Colon (tissue), 2 donors: ENCODE results near the gene CDX2.

ENCODE experiments used
- FAIRE-seq: peaks from 2 replicates; lab custom pipeline; 2012; peaks lifted over from hg19 to GRCh38; lab: Jason Lieb, UNC
- donor health status: control.
- donor health status: control.

CDX2 gene

DNA sequence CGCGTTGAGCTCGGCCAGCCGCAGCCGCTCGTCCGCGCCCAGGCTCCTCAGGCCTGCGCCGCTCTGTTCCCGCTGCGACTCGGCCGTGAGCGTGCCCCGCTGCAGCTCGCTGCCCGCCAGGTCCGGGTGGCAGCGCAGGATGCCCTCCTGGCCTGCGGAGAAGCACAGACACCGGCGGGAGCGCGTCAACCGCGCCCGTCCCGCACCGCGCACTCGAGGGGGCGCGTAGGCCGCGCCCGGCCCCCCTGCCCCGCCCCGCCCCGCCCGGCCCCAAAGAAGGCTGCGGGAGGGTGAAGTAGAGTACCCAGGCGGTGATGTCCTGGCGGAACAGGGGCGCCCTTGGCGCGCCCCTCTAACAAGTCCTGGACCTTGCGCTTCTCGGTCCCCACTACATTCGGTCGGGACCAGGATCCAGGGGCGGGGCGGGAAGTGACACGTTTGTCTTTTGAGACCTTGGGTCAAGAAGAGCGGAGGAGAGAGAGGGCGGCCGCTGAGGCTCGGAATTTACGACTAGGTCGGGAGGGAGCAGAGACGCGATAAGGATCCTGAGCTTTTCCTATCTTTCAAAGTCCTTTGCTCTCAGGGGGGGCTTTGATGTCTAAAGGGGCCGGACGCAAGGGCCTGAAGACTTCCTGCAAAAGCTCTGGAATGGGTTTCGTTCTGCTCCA lies 9.3 kb upstream of the CDX2 start:
- no peak for FAIRE-seq

DNA sequence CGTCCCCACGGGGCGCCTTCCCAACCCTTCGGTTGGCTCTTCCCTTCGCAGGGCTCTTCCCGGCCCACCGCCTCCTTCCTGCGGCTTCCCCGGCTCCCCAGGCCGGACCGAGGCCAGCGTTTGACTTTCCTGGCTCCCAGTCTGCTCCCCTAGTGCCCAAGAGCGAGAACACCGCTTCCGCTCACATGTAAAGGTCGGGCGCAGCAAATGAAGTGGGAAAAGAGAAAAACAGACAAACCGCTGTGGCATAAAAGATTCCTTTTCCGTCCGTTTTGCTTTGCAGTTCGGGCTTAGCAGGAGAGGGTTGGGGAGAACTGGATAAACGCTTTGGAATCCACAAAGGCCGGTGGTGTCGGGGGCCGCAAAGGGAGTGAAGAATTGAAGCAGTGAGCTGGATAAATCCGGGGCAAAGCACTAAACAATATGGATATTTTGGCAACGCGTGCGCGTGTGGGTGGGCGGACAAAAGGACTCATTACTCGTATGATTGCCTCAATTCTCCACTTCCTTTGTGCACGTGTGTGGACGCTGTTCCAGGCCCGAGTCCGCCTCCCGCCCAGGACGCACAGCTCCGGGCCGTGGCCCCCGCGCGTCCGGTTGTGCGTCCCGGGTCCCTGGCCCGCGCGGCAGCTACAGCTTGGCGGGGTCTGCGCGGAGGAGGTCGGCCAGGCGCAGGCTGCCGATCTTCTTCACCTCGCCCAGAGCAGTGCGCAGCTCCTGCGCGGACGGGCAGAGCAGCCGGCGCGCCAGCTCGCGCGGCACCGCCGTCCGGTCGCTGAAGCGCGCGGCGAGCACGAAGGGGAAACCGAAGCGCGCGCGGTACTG lies 8.6 kb upstream of the CDX2 start:
- no peak for FAIRE-seq

DNA sequence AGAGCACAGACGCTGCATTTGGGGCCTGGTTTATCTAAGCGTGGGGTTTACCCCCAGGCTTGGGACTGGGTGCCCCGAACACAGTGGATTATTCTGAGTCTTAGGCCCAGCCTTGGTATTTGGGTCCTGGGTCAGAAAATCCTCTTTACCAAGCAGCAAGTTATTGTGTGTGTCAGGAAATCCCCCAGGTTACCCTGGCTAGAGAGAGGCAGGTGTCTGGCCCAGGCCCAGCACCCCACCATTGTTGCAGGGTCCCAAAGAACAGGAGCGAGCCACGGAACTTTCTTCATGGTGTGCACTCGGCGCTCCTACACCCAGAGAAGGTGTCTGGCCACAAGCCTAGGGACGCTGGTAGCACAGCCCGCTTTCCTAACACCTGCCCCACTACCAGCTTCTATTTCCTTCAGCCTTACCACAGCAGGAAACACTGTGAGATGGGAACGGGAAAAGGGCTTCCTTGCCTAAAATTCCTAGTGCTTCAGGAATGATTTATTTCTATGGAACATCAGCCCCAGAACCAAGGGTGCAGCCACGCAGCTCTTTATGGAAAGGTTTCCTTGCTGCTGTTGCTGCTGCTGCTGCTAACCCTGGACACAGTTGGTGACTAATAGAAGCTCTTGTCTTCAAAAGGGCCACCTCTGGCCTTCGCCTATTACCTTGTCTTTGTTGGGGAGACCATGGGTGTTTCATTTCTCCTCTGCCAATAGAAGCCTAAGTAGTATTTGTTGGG lies 7.4 kb upstream of the CDX2 start:
- no peak for FAIRE-seq

DNA sequence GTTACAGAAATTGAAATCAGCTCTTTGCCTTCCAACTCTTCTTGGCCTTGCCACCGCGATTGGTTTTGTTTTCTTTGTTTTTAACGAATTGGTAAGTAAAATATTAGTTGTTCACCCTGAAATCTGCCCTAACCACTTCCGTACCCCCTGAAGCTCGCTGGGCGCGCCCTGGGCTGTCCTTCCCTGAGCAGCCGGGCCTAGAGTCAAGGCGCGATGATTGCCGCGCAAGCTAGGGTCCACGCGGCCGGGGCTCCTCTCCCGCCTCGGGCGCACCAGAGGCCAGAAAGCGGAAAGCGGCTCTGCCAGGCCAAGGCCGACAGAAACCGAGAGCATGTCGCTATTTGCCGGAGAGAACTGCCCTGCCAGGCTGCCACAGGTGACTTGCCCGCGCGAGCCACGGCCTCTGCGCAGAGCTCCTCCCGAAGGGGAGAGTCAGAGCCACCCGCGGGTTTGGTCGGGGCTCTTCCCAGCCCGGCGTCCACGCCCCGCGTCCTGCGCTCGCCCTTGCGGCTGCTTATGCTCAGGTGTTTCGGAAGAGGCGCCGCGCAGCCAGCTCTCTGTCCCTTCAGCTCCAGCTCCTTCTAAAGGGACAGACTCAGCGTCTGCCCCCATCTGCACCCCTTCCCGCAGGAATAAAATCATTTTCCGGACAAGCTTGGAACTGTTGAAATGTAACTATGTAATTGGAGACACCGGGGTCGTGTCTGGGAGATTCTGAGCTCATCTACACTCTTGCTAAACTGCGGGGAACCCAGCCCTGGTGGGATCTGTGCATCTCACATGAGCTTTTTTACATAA lies 6.6 kb upstream of the CDX2 start:
- FAIRE-seq: no peak

DNA sequence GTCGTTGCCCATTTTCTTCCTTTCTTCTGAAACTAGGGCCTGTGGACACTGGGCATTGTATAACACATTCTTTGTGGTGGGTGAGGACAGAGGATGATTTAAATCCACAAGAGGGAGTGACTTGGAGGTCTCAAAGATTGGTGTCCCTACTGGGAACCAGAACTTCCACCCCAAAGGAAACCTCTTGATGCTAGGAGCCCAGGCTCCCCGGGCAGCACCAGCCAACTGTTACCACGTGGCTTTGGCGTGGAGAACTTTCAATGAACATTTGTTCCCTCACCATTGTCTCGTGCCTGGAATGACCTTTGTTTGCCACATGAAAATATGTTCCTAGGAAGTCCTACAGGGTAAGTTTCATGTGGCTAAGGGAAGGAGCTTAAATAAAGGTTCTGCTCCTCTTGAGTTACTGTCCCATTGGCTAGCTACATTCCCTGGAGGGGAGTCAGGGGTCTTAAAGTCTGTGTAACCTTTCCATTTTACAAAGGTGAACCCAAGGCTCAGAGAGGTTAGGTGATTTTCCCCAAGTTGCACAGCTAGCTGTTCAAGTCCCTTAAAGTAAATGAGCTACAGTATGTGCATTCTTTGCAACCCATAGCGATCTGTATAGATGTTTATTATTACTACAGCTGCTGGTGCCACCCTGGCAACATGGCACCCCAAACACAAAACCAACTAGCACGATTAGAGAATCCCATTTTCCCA lies 5.0 kb upstream of the CDX2 start:
- no peak for FAIRE-seq

DNA sequence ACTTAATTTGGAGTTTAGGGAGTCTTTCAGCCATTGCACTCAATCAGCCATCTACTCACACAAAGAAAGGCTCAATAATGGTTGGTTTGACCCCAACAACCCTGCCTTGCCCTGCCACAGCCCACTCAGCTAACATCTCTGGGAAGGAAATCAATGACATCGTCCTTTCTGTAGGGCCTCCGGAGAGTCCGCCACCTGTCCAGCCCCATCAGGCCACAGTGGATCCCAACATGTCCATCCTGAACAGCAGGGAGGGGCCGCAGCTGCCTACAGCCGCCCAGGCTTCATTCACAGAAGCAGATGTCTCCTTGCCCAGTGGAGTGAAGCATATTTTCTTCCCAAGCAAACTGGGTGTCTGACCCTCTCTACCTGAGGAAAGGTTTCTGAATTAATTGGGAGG lies 4.2 kb upstream of the CDX2 start:
- no peak for FAIRE-seq

DNA sequence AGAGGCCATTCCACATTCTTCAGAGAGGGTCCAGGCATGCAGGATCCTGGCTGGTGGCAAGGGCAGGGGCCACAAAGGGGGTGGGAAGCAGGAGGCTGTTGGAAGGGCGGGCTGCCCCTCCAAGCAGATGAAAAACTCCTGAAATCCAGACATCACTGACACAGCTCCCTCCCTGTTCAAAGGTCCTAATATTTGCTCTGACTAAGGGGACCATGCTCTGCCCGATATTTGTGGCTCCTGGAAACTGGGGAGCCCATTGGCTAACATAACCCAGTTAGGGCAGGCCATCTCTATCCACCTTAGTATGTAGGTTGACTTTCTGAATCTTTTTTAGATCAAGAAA lies 3.3 kb upstream of the CDX2 start:
- FAIRE-seq: no peak

DNA sequence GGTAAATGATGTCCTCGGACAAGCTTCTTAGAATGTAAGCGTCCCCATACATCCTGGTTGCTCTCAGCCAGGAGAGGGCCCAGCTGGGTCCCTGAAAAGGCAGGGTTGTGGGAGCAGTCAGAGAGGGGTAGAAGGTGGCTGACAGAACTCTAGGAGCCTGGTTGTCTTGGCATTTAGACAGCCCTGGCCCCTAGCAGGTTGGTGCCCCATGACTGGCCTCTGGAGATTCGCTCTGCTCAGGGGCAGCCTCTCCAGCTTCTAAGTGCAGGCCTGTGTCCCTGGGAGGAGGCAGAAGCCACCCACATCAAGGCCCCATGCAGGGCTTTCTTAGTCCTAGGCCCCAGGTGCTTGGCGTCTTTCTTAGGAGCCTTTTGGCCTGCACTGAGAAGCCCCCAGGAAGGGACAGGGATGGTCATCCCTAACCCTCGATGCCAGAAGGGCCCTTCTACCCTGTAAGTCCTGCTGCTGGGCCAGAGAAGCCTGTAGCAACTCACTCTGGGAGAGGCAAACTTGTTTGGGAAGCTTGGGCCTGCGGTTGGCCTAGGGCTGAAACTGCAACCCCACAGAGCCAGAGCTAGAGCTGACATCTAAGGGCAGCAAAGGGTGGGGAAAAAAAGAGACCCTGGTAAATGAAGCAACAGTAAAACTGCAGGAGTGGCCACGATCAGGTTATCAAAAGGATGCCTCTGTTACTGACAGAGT lies 2.8 kb upstream of the CDX2 start:
- no peak for FAIRE-seq

DNA sequence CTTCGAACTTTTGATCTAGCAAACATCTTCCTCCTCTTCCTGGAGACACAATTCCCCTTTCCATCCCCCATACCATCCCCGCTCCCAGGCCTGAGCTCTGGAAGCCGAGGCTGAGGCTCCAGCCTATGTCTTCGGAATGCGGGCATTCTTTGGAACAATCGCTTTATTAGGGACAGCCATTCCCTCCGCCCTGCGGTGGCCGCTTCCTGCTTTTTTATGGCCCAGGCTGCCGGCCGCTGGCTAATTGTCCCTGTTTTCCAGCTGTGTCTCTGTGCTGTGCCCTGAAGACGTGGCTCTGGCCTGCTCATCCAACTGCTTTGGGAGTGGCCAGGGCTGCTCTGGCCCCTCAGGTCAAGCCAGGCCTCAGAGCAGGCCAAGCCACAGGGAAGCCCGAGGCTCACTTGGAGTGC lies 2.1 kb upstream of the CDX2 start:
- no peak for FAIRE-seq

DNA sequence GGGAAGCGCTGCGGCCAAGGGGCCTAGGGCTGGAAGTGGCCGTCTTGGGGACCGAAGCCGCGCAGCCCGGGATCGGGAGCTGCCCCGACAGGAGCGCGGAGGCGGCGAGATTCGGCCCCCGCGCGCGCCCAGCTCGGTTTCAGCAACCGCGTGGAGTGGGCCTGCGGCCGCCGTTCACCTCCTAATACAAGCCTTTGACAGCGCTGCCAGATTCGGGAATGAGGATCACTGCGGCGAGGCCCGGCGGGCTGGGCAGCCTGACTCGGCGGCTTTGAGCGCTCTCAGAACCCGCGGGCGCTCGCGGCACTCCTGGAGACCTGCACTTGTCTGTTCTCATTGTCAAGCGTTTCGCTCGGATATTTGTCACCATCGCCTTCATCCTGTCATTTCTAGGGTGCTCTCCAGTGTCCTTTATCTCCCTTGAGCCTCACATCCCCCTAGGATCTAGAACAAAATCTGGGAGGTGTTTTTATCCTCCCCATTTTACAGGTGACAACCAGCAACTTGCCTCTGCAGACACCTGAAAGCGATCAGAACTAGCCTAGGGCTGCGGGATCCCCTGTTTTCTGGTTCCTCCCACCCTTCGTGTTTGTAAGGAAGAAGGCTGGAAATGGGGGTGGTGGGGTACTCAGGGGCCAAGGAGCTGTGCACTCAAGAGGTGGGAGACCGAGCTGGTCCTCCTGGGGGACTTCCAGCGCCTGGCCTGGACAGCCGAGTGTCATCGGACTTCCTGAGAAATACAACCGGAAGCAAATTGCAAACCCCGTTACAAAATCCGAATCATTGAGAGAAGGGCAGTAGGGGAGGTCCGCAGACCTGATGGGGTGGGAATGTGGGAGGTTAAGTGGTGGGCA lies 1.5 kb upstream of the CDX2 start:
- no peak for FAIRE-seq

DNA sequence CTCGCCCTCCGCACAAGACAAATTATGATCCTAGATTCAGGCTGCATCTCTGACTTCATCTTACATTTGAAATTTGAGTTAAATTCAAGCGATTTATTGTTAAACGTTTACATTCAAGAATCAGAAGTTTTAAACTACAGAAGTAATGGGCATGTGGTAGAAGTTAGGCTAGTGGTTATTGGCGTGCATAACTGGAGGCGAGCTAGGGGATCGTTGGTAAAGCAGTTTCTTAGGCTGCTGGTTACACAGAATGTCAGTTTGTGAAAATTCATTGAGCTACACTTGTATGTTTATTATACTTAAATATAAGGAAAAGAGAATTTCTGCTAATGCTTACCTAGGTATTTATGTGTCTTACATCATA lies 733 bp upstream of the CDX2 start:
- no peak for FAIRE-seq

DNA sequence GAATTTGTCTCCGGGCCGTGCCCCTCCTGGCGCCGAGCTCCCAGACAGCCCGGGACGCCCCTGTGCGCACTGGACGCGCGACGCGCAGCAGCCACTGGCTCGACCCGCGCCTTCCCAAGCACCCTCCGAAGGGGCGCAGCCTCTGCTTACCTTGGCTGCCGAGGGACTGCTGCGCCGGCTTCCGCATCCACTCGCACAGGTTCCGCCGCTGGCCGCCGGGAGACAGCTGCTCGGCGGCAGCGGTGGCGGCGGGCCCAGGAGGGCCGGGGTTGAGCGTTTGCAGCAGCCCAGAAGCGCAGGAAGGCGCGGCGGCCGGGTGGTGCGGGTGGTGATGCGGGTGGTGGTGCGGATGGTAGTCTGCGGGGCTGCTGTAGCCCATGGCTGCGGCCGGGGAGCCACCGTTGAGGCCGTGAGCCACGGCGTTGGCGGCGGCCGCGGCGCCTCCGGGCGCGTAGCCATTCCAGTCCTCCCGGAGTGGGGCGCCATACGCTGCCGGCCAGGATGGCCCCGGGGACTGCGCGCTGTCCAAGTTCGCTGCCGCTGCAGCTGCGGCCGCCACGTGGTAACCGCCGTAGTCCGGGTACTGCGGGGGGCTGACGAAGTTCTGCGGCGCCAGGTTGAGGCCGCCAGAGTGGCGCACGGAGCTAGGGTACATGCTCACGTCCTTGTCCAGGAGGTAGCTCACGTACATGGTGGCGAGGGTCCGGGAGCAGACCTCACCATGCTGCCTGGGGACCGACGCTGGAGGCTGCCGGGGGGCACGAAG lies 616 bp downstream of the CDX2 start:
- FAIRE-seq: no peak

DNA sequence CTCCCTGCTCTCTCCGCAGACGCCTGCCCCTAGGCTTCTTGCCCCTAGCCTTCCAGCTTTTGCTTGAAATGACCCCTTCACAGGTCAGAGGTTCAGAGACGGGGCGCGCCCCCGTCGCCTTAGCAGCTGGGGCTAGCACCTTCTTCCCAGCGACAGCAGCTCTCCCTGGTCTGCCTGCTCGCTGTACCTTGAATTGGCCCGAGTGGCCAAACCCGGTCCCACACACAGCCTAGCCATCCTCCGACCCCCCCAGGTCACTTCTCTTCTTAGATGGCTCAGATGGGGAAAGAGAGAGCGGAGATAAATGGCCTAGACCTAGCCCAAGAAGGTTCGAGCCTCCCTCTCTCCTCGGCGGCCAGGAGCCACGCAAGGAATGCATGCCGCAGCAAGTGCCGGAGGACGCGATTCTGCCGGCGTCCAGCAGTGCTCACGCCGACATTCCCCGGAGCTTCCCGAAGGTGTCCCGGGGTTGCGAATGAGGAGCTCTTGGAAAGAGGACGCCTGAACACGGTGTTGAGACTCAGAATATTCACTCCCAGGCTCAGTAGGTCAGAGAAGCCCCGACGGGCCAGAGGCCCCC lies 1.3 kb downstream of the CDX2 start:
- no peak for FAIRE-seq

DNA sequence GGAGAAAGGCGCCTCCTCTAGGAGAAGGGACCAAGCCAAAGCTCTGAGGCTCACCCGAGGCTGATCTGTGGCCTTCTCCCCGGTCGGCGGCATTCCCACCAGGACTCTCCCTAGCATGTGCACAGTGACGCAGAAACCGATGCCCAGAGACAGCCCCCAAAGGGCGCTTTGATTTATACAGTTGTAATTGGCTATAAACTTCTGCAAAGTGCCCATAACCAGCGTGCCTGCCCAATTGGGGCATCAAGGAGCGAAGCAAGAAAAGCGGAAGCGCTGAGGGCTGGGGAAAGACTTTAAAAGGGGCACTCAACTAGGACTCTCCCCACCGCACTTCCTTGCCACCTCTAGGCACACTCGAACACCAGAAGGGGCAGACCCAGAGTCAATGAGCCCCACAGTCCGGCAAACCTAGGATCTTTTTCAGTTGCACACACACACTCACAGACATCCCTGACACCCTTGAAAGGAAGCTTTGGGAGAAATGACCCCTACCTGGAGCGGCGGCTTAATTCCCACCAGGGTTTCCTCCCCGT lies 1.8 kb downstream of the CDX2 start:
- FAIRE-seq: no peak

DNA sequence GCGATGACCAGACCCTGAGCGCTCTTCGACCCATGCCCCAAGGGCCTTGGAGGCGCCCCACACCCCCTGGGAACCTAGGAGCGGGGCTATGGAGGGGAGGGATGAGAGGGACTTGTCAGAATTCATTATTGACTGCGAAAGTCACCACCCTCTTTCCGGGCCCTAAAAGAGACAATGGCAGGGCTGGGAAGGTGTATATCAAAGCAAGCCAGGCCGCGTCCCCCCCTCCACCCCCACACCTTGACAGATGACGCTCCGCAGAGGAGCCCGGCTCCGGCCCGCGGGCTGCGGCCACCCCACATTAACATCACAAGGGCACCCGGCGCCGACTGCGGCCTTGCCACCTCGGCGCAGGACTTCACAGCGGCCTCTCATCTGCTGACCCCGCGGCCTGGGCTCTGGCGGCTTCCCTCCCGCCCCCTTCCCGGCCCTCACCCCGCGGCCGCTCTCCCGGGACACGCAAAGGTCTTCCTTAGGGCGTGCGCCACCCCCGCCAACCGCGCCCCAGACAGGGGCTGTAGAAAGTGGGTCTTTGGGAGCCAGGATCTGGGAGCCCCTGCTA lies 2.4 kb downstream of the CDX2 start:
- no peak for FAIRE-seq

DNA sequence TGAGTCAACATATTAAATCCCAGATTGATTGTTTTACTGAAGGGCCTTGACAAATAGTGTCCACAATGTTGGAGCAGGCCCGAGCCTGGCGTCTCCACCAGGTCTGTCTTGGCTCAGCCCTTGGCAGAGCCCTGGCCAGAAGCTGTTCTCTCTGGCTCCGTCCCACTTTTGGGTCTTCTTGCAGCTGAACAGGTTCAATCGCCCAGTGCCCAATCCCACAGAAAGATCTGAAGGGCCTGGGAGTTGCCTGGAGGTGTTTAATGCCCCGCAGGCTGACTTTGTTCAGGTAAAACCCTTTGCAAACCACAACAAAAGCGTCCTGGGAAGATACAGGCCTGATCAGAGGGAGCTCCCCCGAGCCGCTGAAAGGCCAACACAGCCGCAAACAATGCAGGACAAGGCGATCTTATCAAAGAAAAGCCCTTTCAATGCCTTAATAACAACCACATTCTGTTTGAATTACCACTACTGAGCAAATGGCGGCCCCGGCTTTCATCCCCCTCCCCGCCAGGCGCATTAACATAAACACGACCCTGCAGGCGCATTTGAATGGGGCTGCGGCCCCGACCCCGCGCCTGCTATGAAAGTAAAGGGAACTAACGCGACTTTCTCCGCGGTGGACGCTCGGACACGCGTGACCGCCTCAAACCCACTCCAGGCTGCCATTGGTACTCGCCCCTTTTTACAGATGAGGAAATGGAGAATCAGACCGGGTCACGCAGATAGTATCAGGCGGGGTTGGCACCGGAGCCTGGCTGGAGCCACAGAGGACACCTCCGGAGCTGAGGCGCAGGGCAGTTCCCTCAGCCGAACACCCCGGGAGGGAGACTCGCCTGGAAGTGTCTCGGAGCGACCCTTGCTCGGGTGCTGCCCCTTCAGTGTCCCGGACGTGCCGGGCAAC lies 3.1 kb downstream of the CDX2 start:
- no peak for FAIRE-seq

DNA sequence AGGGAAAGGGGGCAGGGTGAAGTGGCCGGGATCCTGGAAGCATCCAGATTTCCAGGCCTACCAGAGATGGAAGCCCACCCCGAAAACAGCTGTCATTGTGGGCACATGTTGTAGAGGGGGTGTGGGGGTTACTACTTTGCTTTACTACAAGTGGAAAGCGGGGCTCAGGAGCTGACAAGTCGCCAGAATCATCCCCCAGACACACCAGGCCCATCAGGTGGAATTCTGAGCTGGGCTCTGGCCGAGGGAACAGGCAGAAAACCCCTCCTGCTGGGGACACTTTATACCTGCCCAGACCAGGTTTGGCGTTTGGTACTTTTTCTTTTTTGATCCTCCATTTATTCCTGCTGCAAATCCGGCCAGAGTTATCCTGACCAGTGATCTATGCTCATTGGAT lies 3.8 kb downstream of the CDX2 start:
- FAIRE-seq: no peak
